Upper lobe of left lung (tissue), 6 donors: Measurements from ENCODE around the gene ERAL1. TPM values are rescaled to one million over a fixed set of nuclear protein-coding genes. Genes with fewer than 3 reads are reported as not detected.

ENCODE experiments used
- ATAC-seq, 2 donors: fragments of 200-7000 bp; cut with Tn5 transposase; one replicate each; pipeline ENCODE4 v1.9.1; 2022; ENCODE audit warnings: mild to moderate bottlenecking in 2 of 2, moderate library complexity in 2 of 2; ENCODE audit not compliant: low FRiP score in 2 of 2
- DNase-seq, 2 donors: peaks; one replicate each; pipeline ENCODE4 v3.0.0-alpha.2; 2019 to 2020
- H3K27ac ChIP-seq, 4 donors: fragments of 200-600 bp; sonication (generic); one replicate each; pipeline ENCODE4 v1.5.1; 2016 to 2019
- H3K27me3 ChIP-seq, 4 donors: fragments of 200-600 bp; sonication (generic); one replicate each; pipeline ENCODE4 v1.5.1; 2017 to 2019
- H3K36me3 ChIP-seq, 4 donors: fragments of 200-600 bp; sonication (generic); one replicate each; pipeline ENCODE4 v1.5.1; 2016 to 2019
- H3K4me1 ChIP-seq, 4 donors: fragments of 200-600 bp; sonication (generic); one replicate each; pipeline ENCODE4 v1.5.1; 2018 to 2019
- H3K4me3 ChIP-seq, 4 donors: fragments of 200-600 bp; sonication (generic); one replicate each; pipeline ENCODE4 v1.5.1; 2017 to 2019; ENCODE audit warnings: mild to moderate bottlenecking in 2 of 4, moderate library complexity in 1 of 4
- H3K9me3 ChIP-seq, 4 donors: fragments of 200-600 bp; sonication (generic); one replicate each; pipeline ENCODE4 v1.5.1; 2018 to 2019
- CTCF ChIP-seq, 6 experiments: fragments of 450-650 bp in 4 of 6; fragments of 200-600 bp in 2 of 6; sonication (generic) in 2 of 6; IDR thresholded peaks; one replicate each; pipeline ENCODE4 v1.5.1; 2016 to 2019; ENCODE audit warnings: antibody characterized with exemption in 6 of 6
- EP300 ChIP-seq, 4 donors: sonication (generic); formaldehyde crosslinking; IDR thresholded peaks; one replicate each; pipeline ENCODE4 v1.5.1; 2017; ENCODE audit warnings: antibody characterized with exemption in 4 of 4, control low read depth in 2 of 4
- POLR2A ChIP-seq, 4 donors: fragments of 450-650 bp; IDR thresholded peaks; one replicate each; pipeline ENCODE4 v1.5.1; 2016 to 2017; ENCODE audit warnings: antibody characterized with exemption in 4 of 4, mild to moderate bottlenecking in 2 of 4
- POLR2AphosphoS5 ChIP-seq, 2 donors: sonication (generic); formaldehyde crosslinking; IDR thresholded peaks; one replicate each; pipeline ENCODE4 v1.5.1; 2017; ENCODE audit warnings: antibody characterized with exemption in 2 of 2
- WGBS, 2 donors: methylation state at CpG; one replicate each; pipeline ENCODE4 v1.1.5; 2017 to 2018; 5-methylcytosine and 5-hydroxymethylcytosine counted together
- total RNA-seq, 6 donors: library from RNA; depleted of rRNA in 4 of 6; stranded (reverse); fragments of >200 nt in 4 of 6; gene quantifications; one replicate each; pipeline versions ENCODE4 v1.1.0 to v1.2.1, GENCODE V29; 2016 to 2021
- donor health status: DM: no; HTN: no; CAD: no; lungs with moderate emphysema.
- donor health status: DM: no; HTN: yes; CAD: no; lungs with severe emphysema.

Gene ERAL1
- total RNA-seq, 6 donors from 2014 or later = 22.4 to 41.3 (median 27.7) TPM

- H3K27ac ChIP-seq = no peak overlapping the region
- no peak for DNase-seq
- 69 to 80% methylated on average over 8 to 9 of the region's 9 CpGs for WGBS, 2 donors
- H3K36me3 ChIP-seq = peaks cover 29 to 73% (median 63%) of the 10 kb centered on the region in 4 donors
- ATAC-seq = no peak
- H3K9me3 ChIP-seq = no peaks in the 10 kb centered on the region
- H3K27me3 ChIP-seq = no peaks in the 10 kb centered on the region
- H3K4me1 ChIP-seq = no peaks in the 10 kb centered on the region
- TF ChIP-seq POLR2AphosphoS5 (IDR thresholded peaks at IDR 0.05) = no peak
- TF ChIP-seq EP300 (IDR thresholded peaks at IDR 0.05) = no peak
- no peak for TF ChIP-seq POLR2A (IDR thresholded peaks at IDR 0.05)
- TF ChIP-seq CTCF (IDR thresholded peaks at IDR 0.05) = no peak
- no peak overlapping the region for H3K4me3 ChIP-seq
Measured at GRCh38 chr17:28879886-28880571, 25.2 kb downstream of the ERAL1 start.

GRCh38 chr17:28880572-28880945 lies 25.7 kb downstream of the ERAL1 start:
- Histone ChIP-seq H3K27ac (no peak overlapping the region), H3K4me3 (no peak overlapping the region), H3K36me3 (peaks cover 35 to 78% (median 69%) of the 10 kb centered on the region in 4 donors), H3K4me1 (no peaks in the 10 kb centered on the region), H3K27me3 (no peaks in the 10 kb centered on the region), H3K9me3 (no peaks in the 10 kb centered on the region)
- TF ChIP-seq POLR2A (IDR thresholded peaks at IDR 0.05) = no peak
- TF ChIP-seq CTCF (IDR thresholded peaks at IDR 0.05) = no peak
- TF ChIP-seq EP300 (IDR thresholded peaks at IDR 0.05) = no peak
- no peak for TF ChIP-seq POLR2AphosphoS5 (IDR thresholded peaks at IDR 0.05)
- ATAC-seq (no peak), DNase-seq (peak in 1 of 2 donors; percentile 40)
- whole genome bisulfite sequencing, 2 donors = 92 to 96% methylated on average over 8 to 10 of the region's 10 CpGs

GRCh38 chr17:28881533-28882056 lies 26.8 kb downstream of the ERAL1 start:
- no peaks in the 10 kb centered on the region for H3K9me3 ChIP-seq
- H3K36me3 ChIP-seq = peaks cover 39 to 89% (median 78%) of the 10 kb centered on the region in 4 donors
- ATAC-seq = no peak
- no peaks in the 10 kb centered on the region for H3K4me1 ChIP-seq
- WGBS, 2 donors = 96 to 98% methylated on average over 15 to 17 of the region's 17 CpGs
- no peak overlapping the region for H3K4me3 ChIP-seq
- H3K27me3 ChIP-seq = no peaks in the 10 kb centered on the region
- H3K27ac ChIP-seq = no peak overlapping the region
- TF ChIP-seq POLR2A (IDR thresholded peaks at IDR 0.05) (no peak), CTCF (IDR thresholded peaks at IDR 0.05) (no peak), EP300 (IDR thresholded peaks at IDR 0.05) (no peak), POLR2AphosphoS5 (IDR thresholded peaks at IDR 0.05) (no peak)
- peak in 1 of 2 donors; percentile 69 for DNase-seq

GRCh38 chr17:28882154-28882895 lies 27.5 kb downstream of the ERAL1 start:
- no peak overlapping the region for H3K4me3 ChIP-seq
- H3K27ac ChIP-seq = no peak overlapping the region
- no peaks in the 10 kb centered on the region for H3K9me3 ChIP-seq
- H3K4me1 ChIP-seq = no peaks in the 10 kb centered on the region
- WGBS, 2 donors = 90 to 95% methylated on average over 9 to 18 of the region's 18 CpGs
- peaks cover 43 to 94% (median 82%) of the 10 kb centered on the region in 4 donors for H3K36me3 ChIP-seq
- TF ChIP-seq POLR2AphosphoS5 (IDR thresholded peaks at IDR 0.05) (no peak), EP300 (IDR thresholded peaks at IDR 0.05) (no peak)
- ATAC-seq (no peak), DNase-seq (peak in 1 of 2 donors; percentile 26)
- H3K27me3 ChIP-seq = no peaks in the 10 kb centered on the region

GRCh38 chr17:28883967-28884702 lies 29.3 kb downstream of the ERAL1 start:
- peaks cover 45 to 95% (median 85%) of the 10 kb centered on the region in 4 donors for H3K36me3 ChIP-seq

More at GRCh38 chr17:28883967-28884702, 29.3 kb downstream of the ERAL1 start:
- no peak for TF ChIP-seq EP300 (IDR thresholded peaks at IDR 0.05)
- Histone ChIP-seq H3K4me1 (no peaks in the 10 kb centered on the region), H3K27ac (no peak overlapping the region), H3K4me3 (no peak overlapping the region), H3K27me3 (no peaks in the 10 kb centered on the region), H3K9me3 (no peaks in the 10 kb centered on the region)
- ATAC-seq (no peak), DNase-seq (peak in 1 of 2 donors; percentile 41)
- WGBS, 2 donors = 90 to 94% methylated on average over 22 to 27 of the region's 27 CpGs
